HG03066 (cell line): Measurements from ENCODE around the gene TACC2.

ENCODE experiments used
- ATAC-seq: cut with Tn5 transposase; IDR thresholded peaks from one replicate; pipeline ENCODE4 v1.9.1; 2021; ENCODE audit warnings: low read depth; ENCODE audit not compliant: unreplicated experiment

The TACC2 gene

GRCh38 chr10:122206471-122207065 lies 217.6 kb downstream of the TACC2 start:
- ATAC-seq, result no peak

GRCh38 chr10:122207163-122207562 lies 218.2 kb downstream of the TACC2 start:
- no peak for ATAC-seq

- no peak for ATAC-seq
Observed at GRCh38 chr10:122207596-122207995, 218.6 kb downstream of the TACC2 start.

- no peak for ATAC-seq
Observed at GRCh38 chr10:122208571-122209430, 219.8 kb downstream of the TACC2 start.

- ATAC-seq, result no peak
Observed at GRCh38 chr10:122210481-122211265, 221.7 kb downstream of the TACC2 start.

GRCh38 chr10:122213364-122213763 lies 224.4 kb downstream of the TACC2 start:
- no peak for ATAC-seq

GRCh38 chr10:122213766-122214165 lies 224.8 kb downstream of the TACC2 start:
- ATAC-seq, result no peak

- ATAC-seq, result no peak
Observed at GRCh38 chr10:122216047-122216446, 227.1 kb downstream of the TACC2 start.

- ATAC-seq, result no peak
Observed at GRCh38 chr10:122219340-122219739, 230.4 kb downstream of the TACC2 start.

- no peak for ATAC-seq
Observed at GRCh38 chr10:122220736-122221135, 231.8 kb downstream of the TACC2 start.

- no peak for ATAC-seq
Observed at GRCh38 chr10:122221958-122222357, 233.0 kb downstream of the TACC2 start.

- ATAC-seq, result no peak
Observed at GRCh38 chr10:122222638-122223037, 233.7 kb downstream of the TACC2 start.

- no peak for ATAC-seq
Observed at GRCh38 chr10:122224159-122224558, 235.2 kb downstream of the TACC2 start.

- ATAC-seq, result no peak
Observed at GRCh38 chr10:122225330-122225729, 236.4 kb downstream of the TACC2 start.

GRCh38 chr10:122227754-122228153 lies 238.8 kb downstream of the TACC2 start:
- no peak for ATAC-seq

GRCh38 chr10:122229666-122230065 lies 240.7 kb downstream of the TACC2 start:
- ATAC-seq, result no peak

- no peak for ATAC-seq
Observed at GRCh38 chr10:122230222-122230621, 241.3 kb downstream of the TACC2 start.

- no peak for ATAC-seq
Observed at GRCh38 chr10:122232769-122233168, 243.8 kb downstream of the TACC2 start.

- ATAC-seq, result no peak
Observed at GRCh38 chr10:122233857-122234348, 244.9 kb downstream of the TACC2 start.

- ATAC-seq, result no peak
Observed at GRCh38 chr10:122234416-122234815, 245.5 kb downstream of the TACC2 start.

GRCh38 chr10:122236690-122237306 lies 247.8 kb downstream of the TACC2 start:
- ATAC-seq, result no peak
